Testis (tissue), 2 donors: ENCODE measurements around the gene CENPO.

Experiments
- POLR2A ChIP-seq: fragments of 450-650 bp; IDR thresholded peaks from one replicate; pipeline ENCODE4 v1.6.1; 2017; ENCODE audit warnings: antibody characterized with exemption, mild to moderate bottlenecking, moderate library complexity
- TF ChIP-seq, protein P1 (sequence below), 3 experiments: fragments of 450-650 bp in 2 of 3; fragments of 200-600 bp in 1 of 3; sonication (generic) in 1 of 3; IDR thresholded peaks; one replicate each; pipeline ENCODE4 v1.5.1; 2016 to 2019; ENCODE audit warnings: antibody characterized with exemption in 3 of 3, mild to moderate bottlenecking in 2 of 3, moderate library complexity in 1 of 3

DNA sequence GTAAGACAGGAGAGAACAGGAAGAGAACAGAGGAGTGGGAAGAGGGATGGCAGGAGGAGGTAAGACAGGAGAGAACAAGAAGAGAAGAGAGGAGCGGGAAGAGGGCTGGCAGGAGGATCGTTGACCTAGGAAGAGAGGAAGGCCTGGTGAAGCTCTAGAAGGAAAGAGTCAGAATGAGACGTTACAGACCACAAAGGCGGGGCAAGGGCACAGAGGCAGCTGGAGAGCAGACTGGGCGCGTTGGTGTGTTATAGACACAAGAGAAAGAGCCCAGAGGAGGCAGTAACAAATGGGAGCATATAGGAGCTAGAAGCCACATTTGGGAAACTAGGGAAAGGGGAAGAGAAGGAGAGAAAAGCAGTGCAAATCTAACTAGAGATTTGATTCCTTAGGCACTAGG lies 26.6 kb upstream of the CENPO start:
- TF ChIP-seq, protein P1, sequence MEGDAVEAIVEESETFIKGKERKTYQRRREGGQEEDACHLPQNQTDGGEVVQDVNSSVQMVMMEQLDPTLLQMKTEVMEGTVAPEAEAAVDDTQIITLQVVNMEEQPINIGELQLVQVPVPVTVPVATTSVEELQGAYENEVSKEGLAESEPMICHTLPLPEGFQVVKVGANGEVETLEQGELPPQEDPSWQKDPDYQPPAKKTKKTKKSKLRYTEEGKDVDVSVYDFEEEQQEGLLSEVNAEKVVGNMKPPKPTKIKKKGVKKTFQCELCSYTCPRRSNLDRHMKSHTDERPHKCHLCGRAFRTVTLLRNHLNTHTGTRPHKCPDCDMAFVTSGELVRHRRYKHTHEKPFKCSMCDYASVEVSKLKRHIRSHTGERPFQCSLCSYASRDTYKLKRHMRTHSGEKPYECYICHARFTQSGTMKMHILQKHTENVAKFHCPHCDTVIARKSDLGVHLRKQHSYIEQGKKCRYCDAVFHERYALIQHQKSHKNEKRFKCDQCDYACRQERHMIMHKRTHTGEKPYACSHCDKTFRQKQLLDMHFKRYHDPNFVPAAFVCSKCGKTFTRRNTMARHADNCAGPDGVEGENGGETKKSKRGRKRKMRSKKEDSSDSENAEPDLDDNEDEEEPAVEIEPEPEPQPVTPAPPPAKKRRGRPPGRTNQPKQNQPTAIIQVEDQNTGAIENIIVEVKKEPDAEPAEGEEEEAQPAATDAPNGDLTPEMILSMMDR (IDR thresholded peaks at IDR 0.05) = no peak
- TF ChIP-seq POLR2A = no peak
